GM19324 (cell line): ENCODE measurements around the gene HLCS.

ENCODE experiments used
- ATAC-seq: cut with Tn5 transposase; IDR thresholded peaks from one replicate; pipeline ENCODE4 v1.9.1; 2021; ENCODE audit warnings: mild to moderate bottlenecking, moderate library complexity; ENCODE audit not compliant: unreplicated experiment, low FRiP score

HLCS gene

DNA sequence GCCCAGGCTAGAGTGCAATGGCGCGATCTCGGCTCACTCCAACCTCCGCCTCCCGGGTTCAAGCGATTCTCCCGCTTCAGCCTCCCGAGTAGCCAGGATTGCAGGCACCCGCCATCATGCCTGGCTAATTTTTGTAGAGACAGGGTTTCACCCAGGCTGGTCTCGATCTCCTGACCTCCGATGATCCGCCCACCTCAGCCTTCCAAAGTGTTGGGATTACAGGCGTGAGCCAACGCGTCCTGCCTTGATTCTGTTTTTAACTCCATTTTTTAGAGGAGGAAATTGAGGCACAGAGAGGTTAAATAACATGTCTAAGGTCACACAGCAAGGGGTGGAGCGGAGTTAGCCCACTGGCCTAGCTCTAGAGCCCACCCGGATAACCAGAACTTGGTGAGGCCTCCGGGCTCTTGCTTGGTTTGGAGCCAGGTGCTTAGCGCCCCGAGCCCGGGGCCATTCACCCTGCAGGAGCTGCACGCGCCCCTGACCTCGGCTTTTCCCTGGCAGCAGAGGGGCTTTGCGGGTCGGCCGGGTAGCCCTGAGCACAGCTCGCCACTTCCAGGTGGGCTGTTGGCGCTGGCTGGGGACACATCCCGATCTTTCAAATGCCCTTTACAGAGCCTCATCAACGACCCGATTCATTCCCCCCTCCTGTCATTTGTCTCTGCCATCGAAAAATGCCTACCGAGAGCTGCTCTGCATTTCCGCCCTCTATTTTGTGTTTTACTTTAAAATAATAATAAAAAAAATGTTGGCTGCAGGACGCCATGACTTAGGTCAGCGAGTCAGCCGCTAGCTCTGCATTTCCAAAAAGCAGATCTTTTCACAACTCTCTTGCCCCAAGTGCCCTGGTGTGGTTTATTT is 256.4 kb downstream of the HLCS start:
- ATAC-seq = no peak

DNA sequence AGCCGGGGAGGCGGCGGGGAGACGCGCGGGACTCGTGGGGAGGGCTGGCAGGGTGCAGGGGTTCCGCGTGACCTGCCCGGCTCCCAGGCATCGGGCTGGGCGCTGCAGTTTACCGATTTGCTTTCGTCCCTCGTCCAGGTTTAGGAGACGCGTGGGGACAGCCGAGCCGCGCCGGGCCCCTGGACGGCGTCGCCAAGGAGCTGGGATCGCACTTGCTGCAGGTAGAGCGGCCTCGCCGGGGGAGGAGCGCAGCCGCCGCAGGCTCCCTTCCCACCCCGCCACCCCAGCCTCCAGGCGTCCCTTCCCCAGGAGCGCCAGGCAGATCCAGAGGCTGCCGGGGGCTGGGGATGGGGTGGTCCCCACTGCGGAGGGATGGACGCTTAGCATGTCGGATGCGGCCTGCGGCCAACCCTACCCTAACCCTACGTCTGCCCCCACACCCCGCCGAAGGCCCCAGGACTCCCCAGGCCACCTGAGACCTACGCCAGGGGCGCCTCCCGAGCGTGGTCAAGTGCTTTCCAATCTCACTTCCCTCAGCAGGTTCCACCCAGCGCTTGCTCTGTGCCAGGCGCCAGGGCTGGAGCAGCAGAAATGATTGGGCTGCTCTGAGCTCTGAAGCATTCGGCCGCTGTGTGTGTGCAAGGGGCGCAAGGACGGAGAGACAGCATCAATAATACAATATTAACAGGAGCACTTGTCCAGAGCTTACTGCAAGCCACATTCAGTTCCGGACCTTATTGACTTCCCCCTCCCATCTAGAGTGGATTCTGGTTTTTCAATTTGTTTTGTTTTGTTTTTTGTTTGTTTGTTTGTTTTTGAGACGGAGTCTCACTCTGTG is 257.2 kb downstream of the HLCS start:
- ATAC-seq = no peak

DNA sequence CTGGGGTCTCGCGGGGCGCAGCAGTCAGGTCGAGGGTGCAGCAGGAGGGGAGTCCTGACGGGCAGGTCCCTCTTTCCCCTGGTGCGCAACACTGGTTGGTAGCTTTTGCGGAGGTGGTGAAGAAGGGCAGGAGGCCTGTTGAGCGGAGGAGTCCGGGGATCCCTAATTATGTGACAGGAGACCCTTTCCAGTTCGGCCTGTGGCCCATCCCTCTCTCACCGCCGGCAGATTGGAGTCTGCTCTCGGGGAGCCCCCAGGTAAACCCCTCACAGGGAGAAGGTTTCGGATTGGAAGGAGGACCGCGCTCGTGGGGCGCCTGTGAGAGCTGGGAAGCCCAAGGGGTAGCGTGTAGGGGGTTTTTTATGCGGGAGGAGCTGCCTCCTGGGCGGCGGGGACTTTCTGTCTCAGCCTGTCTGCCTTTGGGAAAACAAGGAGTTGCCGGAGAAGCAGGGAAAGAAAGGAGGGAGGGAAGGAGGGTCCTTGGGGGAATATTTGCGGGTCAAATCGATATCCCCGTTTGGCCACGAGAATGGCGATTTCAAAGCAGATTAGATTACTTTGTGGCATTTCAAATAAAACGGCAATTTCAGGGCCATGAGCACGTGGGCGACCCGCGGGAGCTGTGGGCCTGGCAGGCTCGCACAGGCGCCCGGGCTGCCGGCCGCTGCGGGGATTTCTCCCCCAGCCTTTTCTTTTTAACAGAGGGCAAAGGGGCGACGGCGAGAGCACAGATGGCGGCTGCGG is 258.0 kb downstream of the HLCS start:
- ATAC-seq = no peak

DNA sequence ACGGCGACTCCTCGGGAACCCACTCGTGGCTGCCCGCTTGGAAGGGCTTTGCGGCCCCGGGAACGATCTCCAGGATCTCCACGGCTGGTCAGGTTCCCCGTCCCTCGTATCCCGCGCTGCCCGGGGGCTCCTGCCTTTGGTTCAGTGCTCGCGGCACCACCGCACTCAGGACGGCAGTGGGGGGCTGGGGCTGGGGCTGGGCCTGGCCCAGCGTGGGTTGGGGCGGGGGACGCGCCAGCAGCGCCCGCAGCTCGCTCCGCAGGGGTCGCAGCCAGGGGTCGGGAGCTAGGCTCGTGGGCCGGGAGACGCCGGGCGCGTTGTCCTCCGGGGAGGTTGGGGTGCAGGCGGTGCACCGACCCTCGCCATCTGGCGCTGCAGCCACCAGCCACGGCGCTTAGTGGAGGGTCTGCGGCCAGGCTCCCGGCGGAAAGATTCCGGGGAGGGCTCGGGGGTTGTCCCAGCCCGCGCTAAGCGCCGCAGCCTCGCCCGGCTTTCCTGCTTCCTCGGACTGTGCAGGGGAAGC is 258.6 kb downstream of the HLCS start:
- ATAC-seq = no peak

DNA sequence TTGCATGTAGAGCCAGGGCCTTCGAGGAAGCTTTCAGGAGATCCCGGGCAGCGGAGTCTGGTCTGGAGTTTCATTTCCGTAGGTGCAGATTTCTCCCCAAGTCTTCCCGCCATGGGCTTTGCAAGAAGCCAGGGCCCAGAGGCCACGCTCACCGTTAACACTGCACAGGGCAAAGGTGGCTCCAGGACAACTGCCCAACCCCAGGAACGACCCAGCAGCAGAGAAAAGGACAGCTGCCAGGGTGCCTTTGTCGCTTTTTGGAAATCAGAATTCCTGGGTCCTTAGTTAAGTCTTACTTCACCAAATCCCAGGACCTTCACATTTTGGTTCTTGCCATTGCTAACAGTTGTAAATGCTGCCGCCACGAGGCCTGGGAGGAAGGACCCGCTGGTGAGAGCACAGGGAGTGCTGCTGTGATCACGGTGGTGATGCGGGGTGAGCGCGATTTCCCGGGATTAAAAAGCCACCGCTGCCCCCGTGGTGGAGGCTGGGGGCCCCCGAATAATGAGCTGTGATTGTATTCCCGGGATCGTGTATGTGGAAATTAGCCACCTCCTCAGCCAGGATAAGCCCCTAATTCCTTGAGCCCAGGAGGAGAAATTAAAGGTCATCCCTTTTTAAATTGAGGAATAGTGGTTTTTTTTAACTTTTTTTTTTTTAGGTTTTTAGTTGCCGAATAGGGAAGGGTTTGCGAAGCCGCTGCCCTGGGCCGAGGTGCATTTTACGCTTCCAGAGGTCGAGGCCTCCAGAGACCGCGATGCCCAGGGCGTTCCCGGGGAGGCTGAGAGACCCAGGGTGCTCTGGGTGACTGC is 259.3 kb downstream of the HLCS start:
- no peak for ATAC-seq

DNA sequence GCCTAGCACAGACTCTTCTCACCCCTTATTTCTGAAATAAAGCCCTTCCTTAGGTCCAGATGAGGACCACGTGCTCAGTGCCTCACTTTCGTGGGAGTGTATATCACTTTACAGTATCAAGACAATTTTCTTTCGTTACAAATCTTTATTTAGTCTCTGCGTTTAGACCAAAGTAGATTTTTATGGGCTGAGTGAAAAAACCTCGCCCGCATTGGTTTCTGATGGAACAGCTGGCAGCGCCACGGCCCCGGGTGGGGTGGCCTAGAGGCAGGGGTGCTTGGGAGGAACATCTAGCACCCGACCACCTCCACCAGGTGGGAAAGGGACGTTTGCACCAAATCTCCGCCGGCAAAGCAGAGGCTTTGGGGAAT is 260.0 kb downstream of the HLCS start:
- no peak for ATAC-seq

DNA sequence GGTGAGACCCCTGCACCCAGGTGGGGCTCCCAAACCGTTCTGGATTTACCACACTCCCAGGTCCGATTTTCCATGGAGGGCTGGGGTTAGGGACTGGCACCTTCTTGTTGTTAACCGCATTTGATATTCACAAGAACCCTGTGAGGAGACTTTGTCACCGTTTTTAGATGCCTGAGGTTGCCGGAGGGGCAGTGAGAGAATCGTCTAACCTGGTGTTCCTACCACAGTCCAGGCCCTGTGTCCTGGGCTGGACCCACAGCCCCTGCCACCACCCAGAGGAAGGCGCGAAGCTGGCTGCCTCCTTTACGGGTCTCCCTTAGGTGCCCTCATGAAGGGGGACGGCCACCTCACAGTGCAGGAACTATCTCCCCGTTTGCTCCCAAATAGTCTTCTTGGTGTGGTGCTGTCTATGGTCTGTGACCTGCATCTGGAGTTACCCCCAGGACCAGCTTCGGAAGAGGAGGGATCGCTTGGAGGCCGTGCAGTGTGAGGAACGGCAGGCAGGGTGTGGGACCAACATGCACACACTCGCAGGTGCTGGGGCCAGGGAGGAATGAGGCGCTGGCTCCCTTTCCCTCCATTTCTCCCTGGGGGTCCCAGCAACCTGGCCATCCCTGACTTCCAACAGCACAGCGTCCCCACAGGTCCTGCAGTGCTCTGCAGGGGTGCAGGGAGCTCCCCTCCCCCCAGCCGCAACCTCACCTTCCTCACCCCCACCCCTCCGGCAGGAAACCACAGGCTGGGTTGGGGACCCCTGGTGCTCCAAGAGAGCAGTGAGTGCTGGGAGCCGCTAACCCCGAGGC is 260.6 kb downstream of the HLCS start:
- no peak for ATAC-seq

DNA sequence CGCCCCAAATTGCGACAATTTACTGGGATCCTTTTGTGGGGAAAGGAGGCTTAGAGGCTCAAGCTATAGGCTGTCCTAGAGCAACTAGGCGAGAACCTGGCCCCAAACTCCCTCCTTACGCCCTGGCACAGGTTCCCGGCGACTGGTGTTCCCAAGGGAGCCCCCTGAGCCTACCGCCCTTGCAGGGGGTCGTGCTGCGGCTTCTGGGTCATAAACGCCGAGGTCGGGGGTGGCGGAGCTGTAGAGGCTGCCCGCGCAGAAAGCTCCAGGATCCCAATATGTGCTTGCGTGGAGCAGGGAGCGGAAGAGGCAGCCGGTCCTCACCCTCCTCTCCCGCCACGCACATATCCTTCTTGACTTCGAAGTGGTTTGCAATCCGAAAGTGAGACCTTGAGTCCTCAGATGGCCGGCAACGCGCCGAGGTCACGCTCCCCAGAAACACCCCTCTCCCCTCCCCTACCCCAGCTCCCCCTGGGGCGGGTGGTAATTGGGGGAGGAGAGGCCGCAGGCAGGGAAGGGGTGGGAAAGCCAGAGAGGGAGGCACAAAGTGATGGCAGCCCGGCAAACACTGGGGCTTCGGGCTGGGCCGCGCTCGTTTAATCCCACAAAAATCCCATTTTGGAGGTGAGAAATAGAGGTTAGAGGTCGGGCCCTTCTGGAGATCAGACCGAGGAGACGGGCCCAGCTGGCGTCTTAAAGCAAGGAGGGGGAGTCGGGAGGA is 261.4 kb downstream of the HLCS start:
- no peak for ATAC-seq

DNA sequence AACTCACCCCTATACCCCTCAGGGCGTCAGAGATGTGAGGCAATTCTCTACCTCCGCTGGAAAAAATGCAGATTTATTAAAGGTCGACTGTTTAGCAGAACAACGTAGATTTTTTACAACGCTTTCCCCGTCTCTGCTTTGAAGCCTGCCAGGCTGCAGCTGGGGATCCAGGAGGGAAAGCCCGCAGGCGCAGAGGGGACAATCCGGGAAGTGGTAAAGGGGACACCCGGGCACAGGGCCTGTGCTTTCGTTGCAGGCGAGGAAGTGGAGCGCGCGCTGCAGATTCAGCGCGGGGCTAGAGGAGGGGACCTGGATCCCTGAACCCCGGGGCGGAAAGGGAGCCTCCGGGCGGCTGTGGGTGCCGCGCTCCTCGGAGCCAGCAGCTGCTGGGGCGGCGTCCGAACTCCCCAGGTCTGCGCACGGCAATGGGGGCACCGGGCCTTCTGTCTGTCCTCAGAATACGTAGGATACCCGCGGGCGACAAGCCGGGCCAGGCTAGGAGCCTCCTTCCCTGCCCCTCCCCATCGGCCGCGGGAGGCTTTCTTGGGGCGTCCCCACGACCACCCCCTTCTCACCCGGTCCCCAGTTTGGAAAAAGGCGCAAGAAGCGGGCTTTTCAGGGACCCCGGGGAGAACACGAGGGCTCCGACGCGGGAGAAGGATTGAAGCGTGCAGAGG is 262.1 kb downstream of the HLCS start:
- ATAC-seq = no peak

DNA sequence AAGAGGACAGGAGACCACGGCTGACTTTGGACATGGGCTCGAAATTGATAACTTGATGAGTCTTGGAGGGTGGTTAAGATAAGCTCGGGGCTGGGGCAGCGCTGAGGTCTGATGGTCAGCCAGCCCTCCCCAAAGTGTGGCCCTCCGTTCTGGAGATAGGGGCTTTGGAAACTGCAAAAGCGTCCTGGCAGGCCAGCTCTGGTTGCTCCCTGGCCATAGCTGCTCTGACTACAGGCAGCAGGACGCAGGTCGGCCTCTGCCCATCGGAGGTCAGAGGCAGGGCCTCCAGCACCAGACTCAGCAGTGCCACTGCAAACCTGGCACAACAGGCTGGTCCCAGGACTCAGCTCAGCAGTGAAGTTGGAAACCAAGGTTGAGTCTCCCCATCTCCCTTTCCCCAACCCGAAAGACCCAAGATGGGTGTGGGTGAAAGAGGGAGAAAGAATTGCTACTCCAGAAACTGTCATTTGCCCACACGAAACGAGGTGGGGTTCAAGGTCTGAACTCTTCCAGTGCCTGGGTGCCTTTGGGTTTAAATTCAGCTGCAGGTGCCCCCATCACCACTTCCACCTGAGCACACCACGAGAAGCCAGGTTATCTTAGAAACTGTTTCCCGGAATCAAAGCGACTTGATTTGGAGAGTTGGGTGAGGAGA is 262.7 kb downstream of the HLCS start:
- no peak for ATAC-seq

DNA sequence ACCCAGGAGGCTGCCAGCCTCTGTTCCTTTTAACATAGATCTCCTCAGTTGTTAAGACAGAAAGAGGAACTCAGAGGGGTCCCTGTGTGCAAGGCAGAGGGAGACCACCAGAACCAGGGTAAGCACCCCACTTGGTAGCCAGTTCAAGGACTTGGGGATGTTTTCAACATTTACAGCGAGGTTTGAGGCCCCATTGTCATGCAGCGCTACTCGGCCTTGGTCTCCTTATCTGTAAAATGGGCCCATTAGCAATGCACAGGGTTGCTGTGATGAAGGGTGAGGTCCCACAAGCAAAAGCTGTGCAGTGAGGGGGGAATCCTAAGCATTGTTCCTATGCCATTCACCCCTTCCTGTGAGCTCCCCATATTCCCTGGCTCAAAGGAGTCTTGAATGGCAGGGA is 263.3 kb downstream of the HLCS start:
- ATAC-seq = no peak

DNA sequence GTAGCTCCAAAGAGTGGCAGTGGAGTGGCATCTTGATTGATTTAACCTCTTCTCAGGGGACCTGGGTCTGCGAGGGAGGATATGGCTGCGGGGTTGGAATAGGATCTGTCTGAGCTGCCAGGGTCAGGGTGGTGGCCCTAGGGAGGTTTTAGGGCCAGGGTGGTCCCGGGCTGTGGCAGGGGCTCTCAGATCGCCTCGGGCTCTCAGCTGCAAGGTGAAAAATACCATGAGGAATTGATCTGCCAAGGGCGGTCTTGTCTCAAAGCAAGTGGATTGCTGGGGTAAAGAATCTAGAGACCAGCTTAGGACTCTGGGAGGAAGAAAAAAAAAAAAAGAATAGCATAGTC is 263.9 kb downstream of the HLCS start:
- ATAC-seq = no peak

DNA sequence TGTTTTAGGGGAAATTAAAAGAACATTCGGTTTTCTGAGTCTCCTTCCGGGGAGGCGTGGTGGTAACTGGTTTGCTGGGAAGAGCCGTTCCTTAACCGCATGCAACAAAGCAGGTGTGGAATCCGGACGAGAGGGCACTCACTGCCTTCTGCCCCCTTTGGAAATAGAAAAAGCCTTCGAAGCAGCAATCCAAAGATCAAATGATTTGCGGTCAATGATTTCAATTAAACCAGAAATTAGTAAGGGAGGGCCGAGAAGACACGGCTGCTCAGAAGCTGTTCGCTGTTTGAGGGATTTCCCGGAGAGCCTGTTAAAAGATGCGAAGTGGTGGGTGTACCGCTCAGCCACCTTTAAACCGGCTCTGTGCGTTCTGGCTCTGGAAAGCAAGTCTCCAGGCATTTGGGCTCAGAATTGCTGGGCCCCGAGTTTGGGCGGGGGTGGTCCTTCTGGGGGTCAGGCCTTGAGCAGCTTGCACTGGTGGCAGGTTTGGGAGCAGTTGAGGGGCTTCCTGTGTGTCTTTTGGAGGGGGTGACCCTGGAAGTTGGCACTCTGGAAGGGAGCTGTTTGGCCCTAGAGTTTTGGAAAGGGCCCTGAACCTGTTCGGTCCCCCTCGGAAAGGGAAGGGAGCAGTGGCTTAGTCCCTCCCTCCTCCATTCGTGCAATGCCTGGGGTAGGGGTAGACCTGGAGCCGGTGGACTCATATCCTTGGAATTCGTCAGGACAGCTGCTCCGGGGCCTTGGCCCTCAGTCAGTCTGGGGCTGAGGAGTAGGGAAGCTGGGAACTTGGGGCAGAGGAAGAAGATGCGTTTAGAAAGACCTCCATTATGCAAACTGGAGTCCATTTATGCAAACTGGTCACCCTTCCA is 264.5 kb downstream of the HLCS start:
- ATAC-seq = no peak

DNA sequence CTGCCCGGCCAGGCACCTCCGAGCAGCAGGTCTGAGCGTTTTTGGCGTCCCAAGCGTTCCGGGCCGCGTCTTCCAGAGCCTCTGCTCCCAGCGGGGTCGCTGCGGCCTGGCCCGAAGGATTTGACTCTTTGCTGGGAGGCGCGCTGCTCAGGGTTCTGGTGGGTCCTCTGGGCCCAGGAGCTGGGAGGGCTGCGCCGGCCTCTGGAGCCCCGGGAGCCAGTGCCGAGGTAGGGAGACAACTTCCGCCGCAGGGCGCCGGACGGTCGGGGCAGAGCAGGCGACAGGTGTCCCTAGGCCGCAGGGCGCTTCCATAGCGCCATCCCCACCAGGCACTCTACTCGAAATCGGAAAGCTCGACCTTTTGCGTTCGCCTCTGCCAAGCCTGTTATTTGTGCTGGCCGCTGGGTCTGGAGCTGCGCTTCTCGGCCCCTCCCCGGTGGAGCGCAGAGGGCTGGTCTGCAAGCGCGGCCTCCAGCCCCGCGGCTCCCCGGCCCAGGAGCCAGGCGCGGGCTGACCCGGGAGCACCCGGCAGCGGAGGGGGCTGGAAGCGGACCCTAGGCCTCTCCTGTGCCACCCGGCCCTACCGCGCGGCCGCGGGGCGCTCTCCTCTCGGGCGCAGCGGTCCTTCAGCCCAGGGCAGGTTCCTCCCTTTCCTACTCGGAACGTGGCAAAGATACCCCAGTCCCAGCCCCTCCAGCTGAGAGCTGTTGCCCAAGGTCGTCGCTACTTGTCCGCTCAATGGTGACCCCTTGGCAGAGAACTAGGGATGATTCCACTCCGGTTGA is 265.3 kb downstream of the HLCS start:
- no peak for ATAC-seq
